SU-DHL-6 (cell line): Measurements from ENCODE around the gene CUX1.
A peak's percentile ranks its signal among the peaks of the same experiment; 100 is the strongest.

ENCODE experiments used
- H2AFZ ChIP-seq: fragments of 200-600 bp; sonication (generic); 2 replicates; pipeline ENCODE4 v1.6.1; 2014; ENCODE audit warnings: low read depth, mild to moderate bottlenecking, moderate library complexity, mixed read lengths, antibody characterized with exemption, low read length; ENCODE audit not compliant: severe bottlenecking
- H3F3A ChIP-seq: fragments of 200-600 bp; shearing (Covaris generic); 2 replicates; pipeline ENCODE4 v1.6.0; 2016; ENCODE audit warnings: antibody characterized with exemption, mild to moderate bottlenecking; ENCODE audit not compliant: insufficient read depth
- H3K27ac ChIP-seq: fragments of 200-600 bp; sonication (generic); 2 replicates; pipeline ENCODE4 v1.5.1; 2016; ENCODE audit warnings: low read depth, mild to moderate bottlenecking, low read length, moderate library complexity, mixed read lengths
- H3K27me3 ChIP-seq: fragments of 200-600 bp; sonication (generic), shearing (Covaris generic); 2 replicates; pipeline ENCODE4 v1.6.0; 2014; ENCODE audit warnings: mild to moderate bottlenecking, low read length
- H3K36me3 ChIP-seq: fragments of 200-600 bp; sonication (generic); 2 replicates; pipeline ENCODE4 v1.6.1; 2014; ENCODE audit warnings: mild to moderate bottlenecking, low read length, mixed read lengths
- H3K4me2 ChIP-seq: fragments of 300-600, 200-600 bp; shearing (Covaris generic), sonication (generic); 2 replicates; pipeline ENCODE4 v1.6.0; 2014; ENCODE audit warnings: low read length, low read depth, mild to moderate bottlenecking; ENCODE audit not compliant: poor library complexity, severe bottlenecking
- H3K4me3 ChIP-seq: fragments of 200-600 bp; sonication (generic); 2 replicates; pipeline ENCODE4 v1.5.1; 2014; ENCODE audit warnings: antibody characterized with exemption, low read length, mild to moderate bottlenecking, mixed read lengths; ENCODE audit not compliant: insufficient read depth, poor library complexity, severe bottlenecking
- H3K79me2 ChIP-seq: fragments of 200-600 bp; sonication (generic); 2 replicates; pipeline ENCODE4 v1.6.1; 2014; ENCODE audit warnings: mild to moderate bottlenecking, low read length, moderate library complexity; ENCODE audit not compliant: insufficient read depth
- H3K9ac ChIP-seq: fragments of 200-600 bp; sonication (generic); 2 replicates; pipeline ENCODE4 v1.7.0; 2014; ENCODE audit warnings: mild to moderate bottlenecking, low read length
- H3K9me2 ChIP-seq: fragments of 200-600 bp; sonication (generic); replicated peaks from 2 replicates; pipeline ENCODE4 v1.6.1; 2014; ENCODE audit warnings: low read length; ENCODE audit not compliant: insufficient read depth
- H3K9me3 ChIP-seq: fragments of 200-600 bp; sonication (generic); 2 replicates; pipeline ENCODE4 v1.6.1; 2014; ENCODE audit warnings: low read length, mixed read lengths; ENCODE audit not compliant: insufficient read depth
- H4K20me1 ChIP-seq: fragments of 200-600 bp; sonication (generic); 2 replicates; pipeline ENCODE4 v1.6.1; 2014; ENCODE audit warnings: low read depth, mild to moderate bottlenecking, antibody characterized with exemption, low read length, moderate library complexity, mixed read lengths
- CTCF ChIP-seq: fragments of 200-600 bp; sonication (generic); IDR thresholded peaks from one replicate; pipeline ENCODE4 v1.5.1; 2017; ENCODE audit warnings: antibody characterized with exemption, mild to moderate bottlenecking, low read length, moderate library complexity; ENCODE audit not compliant: insufficient read depth, poor library complexity, severe bottlenecking
- EZH2phosphoT487 ChIP-seq: fragments of 200-600 bp; sonication (generic), shearing (Covaris generic); conservative IDR thresholded peaks from 2 replicates; pipeline ENCODE4 v1.6.1; 2018; ENCODE audit warnings: mild to moderate bottlenecking, antibody characterized with exemption, low read length, moderate library complexity, mixed read lengths

Gene CUX1

GRCh38 chr7:102289057-102289456 is 471.6 kb downstream of the CUX1 start:
- Histone ChIP-seq H3K4me3 (peak overlapping the region; percentile 71), H3K4me2 (peak overlapping the region; percentile 88), H3F3A (peaks cover 57% of the 10 kb centered on the region), H3K9ac (peak overlapping the region; percentile 80), H3K27ac (peak overlapping the region; percentile 93), H4K20me1 (no peaks in the 10 kb centered on the region), H3K36me3 (no peaks in the 10 kb centered on the region), H3K9me3 (no peaks in the 10 kb centered on the region), H2AFZ (no peak overlapping the region), H3K27me3 (no peaks in the 10 kb centered on the region), H3K9me2 (no peaks in the 10 kb centered on the region), H3K79me2 (peaks cover 60% of the 10 kb centered on the region)
- no peak for TF ChIP-seq EZH2phosphoT487
- no peak for TF ChIP-seq CTCF

- Histone ChIP-seq H3K9me3 (no peaks in the 10 kb centered on the region), H3K36me3 (no peaks in the 10 kb centered on the region), H3K79me2 (peaks cover 82% of the 10 kb centered on the region), H4K20me1 (peaks cover under 1% of the 10 kb centered on the region; the same call in 1 of the 2 replicates), H3K27ac (peak overlapping the region; percentile 93), H3K9ac (peak overlapping the region; percentile 80), H3K4me3 (peak overlapping the region; percentile 57), H3K27me3 (no peaks in the 10 kb centered on the region), H3K4me2 (peak overlapping the region; percentile 88), H2AFZ (no peak overlapping the region), H3K9me2 (no peaks in the 10 kb centered on the region), H3F3A (peaks cover 68% of the 10 kb centered on the region)
- no peak for TF ChIP-seq CTCF
- no peak for TF ChIP-seq EZH2phosphoT487
Measured at GRCh38 chr7:102291056-102291915, 473.9 kb downstream of the CUX1 start.

GRCh38 chr7:102291916-102292267 is 474.5 kb downstream of the CUX1 start:
- TF ChIP-seq CTCF (no peak), EZH2phosphoT487 (no peak)
- peak overlapping the region; percentile 93 for H3K27ac ChIP-seq
- H3K9me2 ChIP-seq: no peaks in the 10 kb centered on the region
- no peak overlapping the region for H2AFZ ChIP-seq
- H3K27me3 ChIP-seq: no peaks in the 10 kb centered on the region
- H3K4me3 ChIP-seq: peak overlapping the region; percentile 57
- peaks cover 74% of the 10 kb centered on the region for H3F3A ChIP-seq
- H3K4me2 ChIP-seq: peak overlapping the region; percentile 88
- peaks cover 3% of the 10 kb centered on the region; the same call in 1 of the 2 replicates for H4K20me1 ChIP-seq
- no peaks in the 10 kb centered on the region for H3K36me3 ChIP-seq
- peaks cover 88% of the 10 kb centered on the region for H3K79me2 ChIP-seq
- H3K9me3 ChIP-seq: no peaks in the 10 kb centered on the region
- H3K9ac ChIP-seq: peak overlapping the region; percentile 80
